Activated naive CD8-positive, alpha-beta T cell treated with anti-CD3 and anti-CD28 coated beads, Interleukin-2, amount 50 U/mL, for 24 hours (primary cell): ENCODE results near the gene KATNAL2.

Source experiments
- ATAC-seq: fragments of 150-1000 bp; cut with Tn5 transposase; one replicate; pipeline ENCODE4 v1.10.0; 2021
- DNase-seq: peaks from one replicate; pipeline ENCODE4 v3.0.0; 2021
- H3K27ac Mint-ChIP-seq: one replicate; pipeline ENCODE4 v1.8.0; 2021; ENCODE audit warnings: mild to moderate bottlenecking, mixed read lengths
- H3K27me3 Mint-ChIP-seq: one replicate; pipeline ENCODE4 v1.8.0; 2021; ENCODE audit warnings: mixed read lengths
- H3K36me3 Mint-ChIP-seq: one replicate; pipeline ENCODE4 v1.8.0; 2021; ENCODE audit warnings: low read depth, mixed read lengths
- H3K4me1 Mint-ChIP-seq: one replicate; pipeline ENCODE4 v1.8.0; 2021; ENCODE audit warnings: mixed read lengths
- H3K4me3 Mint-ChIP-seq: one replicate; pipeline ENCODE4 v1.8.0; 2021; ENCODE audit warnings: mild to moderate bottlenecking, moderate library complexity, mixed read lengths
- H3K9me3 Mint-ChIP-seq: one replicate; pipeline ENCODE4 v1.8.0; 2021; ENCODE audit warnings: mixed read lengths

Gene KATNAL2

GRCh38 chr18:46910856-46911255, 6.5 kb upstream of the KATNAL2 start:
- Mint-ChIP-seq H3K27me3 (no peaks in the 10 kb centered on the region), H3K27ac (no peak overlapping the region), H3K9me3 (no peaks in the 10 kb centered on the region), H3K4me1 (peaks cover 40% of the 10 kb centered on the region), H3K36me3 (peaks cover 15% of the 10 kb centered on the region), H3K4me3 (no peak overlapping the region)
- ATAC-seq (no peak), DNase-seq (no peak)

- Mint-ChIP-seq H3K36me3 (peaks cover 4% of the 10 kb centered on the region), H3K4me3 (peak overlapping the region; percentile 89), H3K9me3 (no peaks in the 10 kb centered on the region), H3K27me3 (no peaks in the 10 kb centered on the region), H3K27ac (peak overlapping the region; percentile 88), H3K4me1 (peaks cover 52% of the 10 kb centered on the region)
- DNase-seq: no peak
- ATAC-seq: no peak
Measured at GRCh38 chr18:46915800-46916550, 1.4 kb upstream of the KATNAL2 start.

DNA sequence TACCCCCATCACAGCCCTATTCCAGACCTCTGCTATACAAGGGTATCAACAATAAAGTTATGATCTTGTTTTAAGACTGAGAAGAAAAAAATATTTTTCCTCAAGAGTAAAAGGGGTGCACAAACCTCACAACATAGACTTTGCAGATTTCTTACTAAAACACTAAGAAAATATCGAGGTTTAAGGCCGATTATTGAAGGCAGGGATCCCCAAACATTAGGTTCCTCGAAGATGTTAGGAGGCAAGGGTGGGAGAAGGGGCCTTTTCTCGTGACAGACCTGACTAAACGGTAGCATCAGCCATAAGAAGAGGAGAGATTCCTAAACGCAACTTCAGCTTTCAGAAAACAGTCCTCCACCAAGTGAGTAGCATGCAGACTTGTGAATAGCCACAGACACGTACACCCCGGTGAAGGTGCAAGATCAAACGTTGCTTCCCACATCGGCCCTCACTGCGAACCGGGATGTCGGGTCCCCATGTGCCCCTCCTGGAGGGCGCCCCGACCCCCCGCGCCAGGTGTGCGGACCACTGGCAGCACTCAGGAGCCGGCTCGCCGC, 773 bp upstream of the KATNAL2 start:
- ATAC-seq: peak; percentile 47
- Mint-ChIP-seq H3K4me1 (peaks cover 52% of the 10 kb centered on the region), H3K27ac (peak overlapping the region; percentile 88), H3K9me3 (no peaks in the 10 kb centered on the region), H3K36me3 (peaks cover 4% of the 10 kb centered on the region), H3K4me3 (peak overlapping the region; percentile 89), H3K27me3 (no peaks in the 10 kb centered on the region)
- DNase-seq: no peak

- Mint-ChIP-seq H3K4me3 (peak overlapping the region; percentile 89), H3K27me3 (no peaks in the 10 kb centered on the region), H3K27ac (peak overlapping the region; percentile 74), H3K4me1 (peaks cover 48% of the 10 kb centered on the region), H3K9me3 (no peaks in the 10 kb centered on the region), H3K36me3 (peaks cover 4% of the 10 kb centered on the region)
- DNase-seq: peak; percentile 16
- ATAC-seq: no peak
Measured at GRCh38 chr18:46917803-46918600, 600 bp downstream of the KATNAL2 start.

DNA sequence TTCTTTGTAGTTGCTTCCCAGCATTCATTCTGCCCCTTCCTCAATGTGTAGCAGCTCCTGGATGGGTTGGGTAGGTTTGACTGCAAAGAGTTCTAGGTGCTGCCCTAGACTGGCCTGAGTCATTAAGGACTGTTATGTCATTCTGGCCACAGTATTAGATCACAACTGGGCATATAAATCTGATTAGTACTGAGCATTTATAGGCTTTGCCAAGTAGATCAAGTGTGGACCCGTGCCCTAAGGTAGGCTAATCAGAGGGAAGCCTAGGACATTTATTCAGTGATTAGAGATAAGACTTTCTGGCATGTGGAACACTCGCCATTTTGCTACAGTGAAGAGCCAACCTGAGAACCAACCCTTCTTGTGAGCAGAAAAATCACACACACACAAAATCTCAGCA, 2.7 kb downstream of the KATNAL2 start:
- Mint-ChIP-seq H3K4me3 (no peak overlapping the region), H3K27me3 (no peaks in the 10 kb centered on the region), H3K27ac (no peak overlapping the region), H3K36me3 (peaks cover 2% of the 10 kb centered on the region), H3K9me3 (no peaks in the 10 kb centered on the region), H3K4me1 (peaks cover 29% of the 10 kb centered on the region)
- no peak for DNase-seq
- ATAC-seq: no peak

- H3K36me3 Mint-ChIP-seq: peaks cover 2% of the 10 kb centered on the region
- H3K4me1 Mint-ChIP-seq: peaks cover 23% of the 10 kb centered on the region
- ATAC-seq (no peak), DNase-seq (no peak)
- no peak overlapping the region for H3K4me3 Mint-ChIP-seq
- no peaks in the 10 kb centered on the region for H3K27me3 Mint-ChIP-seq
- no peaks in the 10 kb centered on the region for H3K9me3 Mint-ChIP-seq
- no peak overlapping the region for H3K27ac Mint-ChIP-seq
Measured at GRCh38 chr18:46920653-46921052, 3.3 kb downstream of the KATNAL2 start.

GRCh38 chr18:46939337-46939963, 22.0 kb downstream of the KATNAL2 start:
- Mint-ChIP-seq H3K9me3 (no peaks in the 10 kb centered on the region), H3K36me3 (no peaks in the 10 kb centered on the region), H3K4me1 (peaks cover 2% of the 10 kb centered on the region), H3K27me3 (no peaks in the 10 kb centered on the region), H3K4me3 (no peak overlapping the region), H3K27ac (no peak overlapping the region)
- ATAC-seq (no peak), DNase-seq (no peak)

- peaks cover under 1% of the 10 kb centered on the region for H3K27me3 Mint-ChIP-seq
- H3K27ac Mint-ChIP-seq: no peak overlapping the region
- DNase-seq (no peak), ATAC-seq (no peak)
- no peak overlapping the region for H3K4me3 Mint-ChIP-seq
- no peaks in the 10 kb centered on the region for H3K4me1 Mint-ChIP-seq
- H3K9me3 Mint-ChIP-seq: no peaks in the 10 kb centered on the region
- H3K36me3 Mint-ChIP-seq: no peaks in the 10 kb centered on the region
Measured at GRCh38 chr18:46939998-46940571, 22.7 kb downstream of the KATNAL2 start.

DNA sequence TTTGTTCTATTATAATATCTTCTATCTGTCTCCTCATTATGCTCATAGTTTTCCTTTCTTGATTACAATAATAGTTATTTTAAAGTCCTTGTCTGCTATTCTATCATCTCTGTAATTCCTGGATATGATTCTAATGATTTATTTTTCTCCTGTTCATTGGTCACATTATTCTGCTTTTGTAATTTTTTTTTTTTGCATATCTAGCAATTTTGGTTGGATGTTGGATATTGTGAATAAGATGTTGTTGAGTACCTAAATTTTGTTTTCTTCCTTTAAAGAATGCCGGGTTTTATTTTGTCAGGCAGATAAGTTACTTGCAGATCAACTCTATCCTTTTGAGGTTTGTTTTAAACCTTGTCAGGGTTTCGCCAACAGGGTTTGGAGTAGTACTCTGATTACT, 25.2 kb downstream of the KATNAL2 start:
- no peak overlapping the region for H3K4me3 Mint-ChIP-seq
- H3K4me1 Mint-ChIP-seq: no peaks in the 10 kb centered on the region
- ATAC-seq: no peak
- H3K27ac Mint-ChIP-seq: no peak overlapping the region
- no peak for DNase-seq
- peaks cover 3% of the 10 kb centered on the region for H3K27me3 Mint-ChIP-seq
- H3K36me3 Mint-ChIP-seq: no peaks in the 10 kb centered on the region
- H3K9me3 Mint-ChIP-seq: no peaks in the 10 kb centered on the region

DNA sequence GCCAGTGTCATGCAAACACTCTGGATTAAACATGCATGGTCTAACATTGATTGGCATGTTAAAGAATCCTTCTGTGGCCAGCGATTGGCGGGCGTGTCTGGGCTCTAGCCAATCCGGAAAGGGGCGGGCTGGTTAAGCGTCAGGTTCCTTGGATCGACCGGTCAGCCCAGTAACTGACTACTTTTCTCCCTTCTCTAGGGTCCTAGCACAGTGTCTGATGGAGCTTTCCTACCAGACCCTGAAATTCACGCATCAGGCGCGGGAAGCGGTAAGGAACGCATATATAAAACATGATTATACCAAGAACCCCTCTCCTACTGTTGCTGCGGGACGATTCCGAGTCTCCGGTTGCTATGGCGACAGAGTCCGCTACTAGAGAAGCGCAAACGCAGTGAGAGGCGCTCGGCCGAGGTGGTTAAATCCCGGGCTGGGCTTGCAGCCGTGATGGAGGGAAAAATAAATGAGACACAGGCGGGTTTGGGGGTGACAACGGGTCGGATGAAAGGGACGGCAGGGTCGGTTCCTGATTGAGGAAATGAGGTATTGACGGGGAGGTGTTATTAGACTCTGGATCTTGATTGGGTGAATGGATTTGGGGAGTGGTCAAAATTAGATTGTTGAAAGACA, 29.4 kb downstream of the KATNAL2 start:
- Mint-ChIP-seq H3K36me3 (no peaks in the 10 kb centered on the region), H3K4me3 (no peak overlapping the region), H3K27ac (no peak overlapping the region), H3K4me1 (no peaks in the 10 kb centered on the region), H3K9me3 (no peaks in the 10 kb centered on the region), H3K27me3 (peaks cover 14% of the 10 kb centered on the region)
- peak; percentile 94 for ATAC-seq
- DNase-seq: peak; percentile 61

- no peak for ATAC-seq
- H3K4me1 Mint-ChIP-seq: no peaks in the 10 kb centered on the region
- H3K9me3 Mint-ChIP-seq: no peaks in the 10 kb centered on the region
- no peaks in the 10 kb centered on the region for H3K36me3 Mint-ChIP-seq
- no peak overlapping the region for H3K4me3 Mint-ChIP-seq
- DNase-seq: no peak
- H3K27ac Mint-ChIP-seq: no peak overlapping the region
- H3K27me3 Mint-ChIP-seq: peaks cover 13% of the 10 kb centered on the region
Measured at GRCh38 chr18:46950064-46950656, 32.8 kb downstream of the KATNAL2 start.

DNA sequence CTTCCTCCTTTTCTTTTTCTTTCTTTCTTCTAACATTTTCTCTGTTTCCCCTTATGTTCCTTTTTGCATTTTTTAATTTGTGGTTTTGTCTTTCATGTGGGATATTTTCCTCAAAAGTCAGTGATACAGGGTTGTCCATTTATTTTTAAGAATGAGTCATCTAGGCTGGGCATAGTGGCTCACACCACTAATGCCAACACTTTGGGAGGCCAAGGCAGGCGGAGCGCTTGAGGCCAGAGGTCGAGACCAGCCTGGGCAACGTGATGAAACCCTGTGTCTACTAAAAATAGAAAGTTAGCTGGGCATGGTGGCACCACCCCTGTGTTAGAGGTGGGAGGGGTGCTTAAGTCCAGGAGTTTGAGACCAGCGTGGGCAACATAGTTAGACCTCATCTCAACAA, 35.8 kb downstream of the KATNAL2 start:
- no peak overlapping the region for H3K4me3 Mint-ChIP-seq
- H3K27me3 Mint-ChIP-seq: peaks cover 11% of the 10 kb centered on the region
- DNase-seq (no peak), ATAC-seq (no peak)
- no peak overlapping the region for H3K27ac Mint-ChIP-seq
- no peaks in the 10 kb centered on the region for H3K36me3 Mint-ChIP-seq
- no peaks in the 10 kb centered on the region for H3K9me3 Mint-ChIP-seq
- no peaks in the 10 kb centered on the region for H3K4me1 Mint-ChIP-seq

- ATAC-seq: no peak
- no peaks in the 10 kb centered on the region for H3K27me3 Mint-ChIP-seq
- DNase-seq: no peak
- H3K36me3 Mint-ChIP-seq: no peaks in the 10 kb centered on the region
- no peak overlapping the region for H3K4me3 Mint-ChIP-seq
- H3K4me1 Mint-ChIP-seq: no peaks in the 10 kb centered on the region
- no peaks in the 10 kb centered on the region for H3K9me3 Mint-ChIP-seq
- H3K27ac Mint-ChIP-seq: no peak overlapping the region
Measured at GRCh38 chr18:46958209-46958608, 40.8 kb downstream of the KATNAL2 start.
